ENCODE measurements around the gene FAM107A.
"Not testable (repeated sequence)": the region's sequence is repeated elsewhere in the genome, so short reads cannot be mapped to it uniquely, and the experiment has no call there.

The FAM107A gene

GRCh38 chr3:58528629-58529028 is 48.6 kb downstream of the FAM107A start:
- Histone ChIP-seq H3K9me3 (ENCODE audit: low read length) (no peaks in the 10 kb centered on the region), H3K27me3 (ENCODE audit: insufficient read depth, low read length) (0 out of 2 replicates have a peak, but pooled peaks cover 4% of the 10 kb centered on the region), H3K9ac (ENCODE audit: low read length) (no peak overlapping the region), H2AFZ (ENCODE audit: low read length) (no peak overlapping the region), H3K79me2 (ENCODE audit: insufficient read depth, low read length) (no peaks in the 10 kb centered on the region), H3K4me2 (ENCODE audit: low read length) (no peak overlapping the region), H3K4me3 (ENCODE audit: low read depth, low read length, poor library complexity, severe bottlenecking) (no peak overlapping the region), H4K20me1 (ENCODE audit: insufficient read depth, low read length) (no peaks in the 10 kb centered on the region), H3K27ac (ENCODE audit: low read depth, low read length, poor library complexity, severe bottlenecking) (no peak overlapping the region), H3K36me3 (ENCODE audit: insufficient read depth, low read length) (no peaks in the 10 kb centered on the region), H3K9me2 (ENCODE audit: low read depth, low read length) (no peaks in the 10 kb centered on the region), H3K4me1 (ENCODE audit: insufficient read depth, low read length, severe bottlenecking) (peaks cover 4% of the 10 kb centered on the region), H3F3A (ENCODE audit: insufficient read depth, low read length) (no peaks in the 10 kb centered on the region)
- no peak for TF ChIP-seq CTCF (IDR thresholded peaks at IDR 0.05; ENCODE audit: low read length)

- H4K20me1 ChIP-seq (ENCODE audit: insufficient read depth, low read length); H3F3A ChIP-seq (ENCODE audit: insufficient read depth, low read length); H3K4me1 ChIP-seq (ENCODE audit: insufficient read depth, low read length, severe bottlenecking); H3K27ac ChIP-seq (ENCODE audit: low read depth, low read length, poor library complexity, severe bottlenecking); H3K9ac ChIP-seq (ENCODE audit: low read length); H2AFZ ChIP-seq (ENCODE audit: low read length); H3K9me3 ChIP-seq (ENCODE audit: low read length); H3K4me3 ChIP-seq (ENCODE audit: low read depth, low read length, poor library complexity, severe bottlenecking); H3K79me2 ChIP-seq (ENCODE audit: insufficient read depth, low read length); H3K36me3 ChIP-seq (ENCODE audit: insufficient read depth, low read length); H3K9me2 ChIP-seq (ENCODE audit: low read depth, low read length); H3K27me3 ChIP-seq (ENCODE audit: insufficient read depth, low read length); H3K4me2 ChIP-seq (ENCODE audit: low read length): not testable (repeated sequence)
These were observed 49.8 kb downstream of the FAM107A start for GRCh38 chr3:58527440-58527839.

GRCh38 chr3:58526515-58526957 is 50.7 kb downstream of the FAM107A start:
- Histone ChIP-seq H3F3A (ENCODE audit: insufficient read depth, low read length) (no peaks in the 10 kb centered on the region), H4K20me1 (ENCODE audit: insufficient read depth, low read length) (no peaks in the 10 kb centered on the region), H2AFZ (ENCODE audit: low read length) (no peak overlapping the region), H3K9me3 (ENCODE audit: low read length) (no peaks in the 10 kb centered on the region), H3K4me1 (ENCODE audit: insufficient read depth, low read length, severe bottlenecking) (no peaks in the 10 kb centered on the region), H3K27me3 (ENCODE audit: insufficient read depth, low read length) (0 out of 2 replicates have a peak, but pooled peaks cover 4% of the 10 kb centered on the region), H3K9ac (ENCODE audit: low read length) (no peak overlapping the region), H3K79me2 (ENCODE audit: insufficient read depth, low read length) (no peaks in the 10 kb centered on the region), H3K4me2 (ENCODE audit: low read length) (no peak overlapping the region), H3K27ac (ENCODE audit: low read depth, low read length, poor library complexity, severe bottlenecking) (no peak overlapping the region), H3K36me3 (ENCODE audit: insufficient read depth, low read length) (no peaks in the 10 kb centered on the region), H3K4me3 (ENCODE audit: low read depth, low read length, poor library complexity, severe bottlenecking) (no peak overlapping the region), H3K9me2 (ENCODE audit: low read depth, low read length) (no peaks in the 10 kb centered on the region)
- TF ChIP-seq EZH2 (IDR thresholded peaks at IDR 0.05; ENCODE audit: borderline replicate concordance, low read length) (no peak), CTCF (IDR thresholded peaks at IDR 0.05; ENCODE audit: low read length) (no peak)

GRCh38 chr3:58524326-58524888 is 52.8 kb downstream of the FAM107A start:
- Histone ChIP-seq H3K27me3 (ENCODE audit: insufficient read depth, low read length) (no peaks in the 10 kb centered on the region), H3K9ac (ENCODE audit: low read length) (no peak overlapping the region), H3K4me2 (ENCODE audit: low read length) (no peak overlapping the region), H3K4me1 (ENCODE audit: insufficient read depth, low read length, severe bottlenecking) (no peaks in the 10 kb centered on the region), H3K4me3 (ENCODE audit: low read depth, low read length, poor library complexity, severe bottlenecking) (no peak overlapping the region), H3F3A (ENCODE audit: insufficient read depth, low read length) (no peaks in the 10 kb centered on the region), H3K27ac (ENCODE audit: low read depth, low read length, poor library complexity, severe bottlenecking) (no peak overlapping the region), H3K36me3 (ENCODE audit: insufficient read depth, low read length) (no peaks in the 10 kb centered on the region), H4K20me1 (ENCODE audit: insufficient read depth, low read length) (no peaks in the 10 kb centered on the region), H3K9me3 (ENCODE audit: low read length) (no peaks in the 10 kb centered on the region), H3K9me2 (ENCODE audit: low read depth, low read length) (no peaks in the 10 kb centered on the region), H3K79me2 (ENCODE audit: insufficient read depth, low read length) (no peaks in the 10 kb centered on the region), H2AFZ (ENCODE audit: low read length) (no peak overlapping the region)
- TF ChIP-seq CTCF (IDR thresholded peaks at IDR 0.05; ENCODE audit: low read length) (no peak), EZH2 (IDR thresholded peaks at IDR 0.05; ENCODE audit: borderline replicate concordance, low read length) (no peak)

Data from OCI-LY1 (cell line).